Fibroblast of lung (primary cell): Measurements from ENCODE around the gene RALGDS. TPM values are rescaled to one million over a fixed set of nuclear protein-coding genes. Genes with fewer than 3 reads are reported as not detected.
"Not testable (repeated sequence)": the region's sequence is repeated elsewhere in the genome, so short reads cannot be mapped to it uniquely, and the experiment has no call there.

Experiments used
- DNase-seq, 2 donors: peaks; one replicate each; pipeline versions ENCODE4 v3.0.0 to v3.0.0-alpha.2; 2010; ENCODE audit warnings: low read depth in 2 of 2
- H2AFZ ChIP-seq: 2 replicates; pipeline ENCODE4 v1.5.1; 2012; ENCODE audit warnings: low read length, control low read depth, inconsistent platforms
- H3K27ac ChIP-seq: 2 replicates; pipeline ENCODE4 v1.5.1; 2011; ENCODE audit warnings: low read length, control low read depth; ENCODE audit not compliant: insufficient read depth
- H3K27me3 ChIP-seq: 2 replicates; pipeline ENCODE4 v1.5.1; 2011; ENCODE audit warnings: mild to moderate bottlenecking, low read length; ENCODE audit not compliant: control insufficient read depth, insufficient read depth
- H3K36me3 ChIP-seq: 2 replicates; pipeline ENCODE4 v1.5.1; 2011; ENCODE audit warnings: low read length; ENCODE audit not compliant: control insufficient read depth, insufficient read depth
- H3K4me1 ChIP-seq: 2 replicates; pipeline ENCODE4 v1.5.1; 2011; ENCODE audit warnings: low read length; ENCODE audit not compliant: control insufficient read depth, insufficient read depth; ENCODE audit errors: extremely low read depth
- H3K4me2 ChIP-seq: 2 replicates; pipeline ENCODE4 v1.5.1; 2011; ENCODE audit warnings: low read length, control low read depth; ENCODE audit not compliant: insufficient read depth; ENCODE audit errors: extremely low read depth
- H3K4me3 ChIP-seq, 4 experiments: fragments of 200-600 bp in 1 of 4; sonication (generic) in 1 of 4; replicated peaks in 1 of 4; 2 replicates each; pipeline ENCODE4 v1.5.1; 2011 to 2016; ENCODE audit warnings: low read length in 4 of 4, low read depth in 3 of 4, mild to moderate bottlenecking in 3 of 4, control low read depth in 2 of 4, inconsistent platforms in 1 of 4, mixed read lengths in 1 of 4; ENCODE audit not compliant: insufficient read depth in 1 of 4; ENCODE audit errors: control extremely low read depth in 1 of 4
- H3K79me2 ChIP-seq: 2 replicates; pipeline ENCODE4 v1.5.1; 2012; ENCODE audit warnings: mild to moderate bottlenecking, low read length, inconsistent platforms; ENCODE audit not compliant: control insufficient read depth, insufficient read depth
- H3K9ac ChIP-seq: 2 replicates; pipeline ENCODE4 v1.5.1; 2011; ENCODE audit warnings: mild to moderate bottlenecking, low read length, control low read depth; ENCODE audit not compliant: insufficient read depth
- H3K9me3 ChIP-seq: 2 replicates; pipeline ENCODE4 v1.5.1; 2012; ENCODE audit warnings: low read depth, low read length; ENCODE audit not compliant: control insufficient read depth, insufficient read depth
- H4K20me1 ChIP-seq: 2 replicates; pipeline ENCODE4 v1.5.1; 2011; ENCODE audit warnings: low read length; ENCODE audit not compliant: control insufficient read depth, insufficient read depth; ENCODE audit errors: extremely low read depth
- CTCF ChIP-seq, 2 donors: IDR thresholded peaks in 1 of 2; conservative IDR thresholded peaks in 1 of 2; 1 replicate in 1 of 2; 2 replicates in 1 of 2; pipeline ENCODE4 v1.5.1; 2011 to 2012; ENCODE audit warnings: low read length in 2 of 2, control low read depth in 1 of 2, inconsistent platforms in 1 of 2, low read depth in 1 of 2, mild to moderate bottlenecking in 1 of 2
- EZH2 ChIP-seq: IDR thresholded peaks from 2 replicates; pipeline ENCODE4 v1.5.1; 2012; ENCODE audit warnings: low read length, control low read depth, mild to moderate bottlenecking; ENCODE audit errors: missing control alignments
- polyA plus RNA-seq, 2 donors: library from polyadenylated mRNA; depleted of rRNA in 1 of 2; stranded (reverse) in 1 of 2; unstranded in 1 of 2; fragments of >200 nt; gene quantifications; 2 replicates each; pipeline ENCODE4 v1.2.1, GENCODE V29; 2011 to 2012; ENCODE audit warnings: missing spikeins in 1 of 2
- total RNA-seq: library from RNA; depleted of rRNA; stranded (reverse); fragments of >200 nt; gene quantifications from 2 replicates; pipeline ENCODE4 v1.2.1, GENCODE V29; 2014

The RALGDS gene
- total and polyA plus RNA-seq, 2 donors (not counting 1 experiment from before 2014, with no cell fraction given) = 16.6 to 23.6 TPM

GRCh38 chr9:133088146-133088750, 32.8 kb downstream of the RALGDS start:
- Histone ChIP-seq H3K4me2 (no peak overlapping the region), H3K9ac (no peak overlapping the region), H3K27ac (no peak overlapping the region), H3K27me3 (no peaks in the 10 kb centered on the region), H3K4me3 (no peak overlapping the region), H2AFZ (no peak overlapping the region), H3K36me3 (no peaks in the 10 kb centered on the region), H3K79me2 (no peaks in the 10 kb centered on the region), H4K20me1 (no peaks in the 10 kb centered on the region), H3K9me3 (no peaks in the 10 kb centered on the region), H3K4me1 (no peaks in the 10 kb centered on the region)
- DNase-seq = no peak
- TF ChIP-seq EZH2 (no peak), CTCF (conservative IDR thresholded peaks at IDR 0.05 in 1 of 2, IDR thresholded peaks at IDR 0.05 in 1 of 2; ENCODE audit: low read depth in 1 of 2, low read length in 2 of 2) (no peak)

GRCh38 chr9:133087429-133088145, 33.5 kb downstream of the RALGDS start:
- Histone ChIP-seq H2AFZ (no peak overlapping the region), H3K27ac (no peak overlapping the region), H3K9ac (no peak overlapping the region), H3K27me3 (no peaks in the 10 kb centered on the region), H4K20me1 (no peaks in the 10 kb centered on the region), H3K4me1 (no peaks in the 10 kb centered on the region), H3K4me3 (no peak overlapping the region), H3K79me2 (no peaks in the 10 kb centered on the region), H3K9me3 (no peaks in the 10 kb centered on the region), H3K36me3 (no peaks in the 10 kb centered on the region), H3K4me2 (no peak overlapping the region)
- no peak for TF ChIP-seq EZH2
- no peak for DNase-seq

- Histone ChIP-seq H3K9me3 (no peaks in the 10 kb centered on the region), H4K20me1 (no peaks in the 10 kb centered on the region), H3K36me3 (no peaks in the 10 kb centered on the region), H3K4me2 (no peak overlapping the region), H3K4me1 (no peaks in the 10 kb centered on the region), H3K9ac (no peak overlapping the region), H3K27me3 (no peaks in the 10 kb centered on the region), H3K4me3 (no peak overlapping the region), H2AFZ (no peak overlapping the region), H3K27ac (no peak overlapping the region), H3K79me2 (no peaks in the 10 kb centered on the region)
- no peak for DNase-seq
- TF ChIP-seq EZH2 = no peak
- TF ChIP-seq CTCF (conservative IDR thresholded peaks at IDR 0.05 in 1 of 2, IDR thresholded peaks at IDR 0.05 in 1 of 2; ENCODE audit: low read depth in 1 of 2, low read length in 2 of 2) = no peak
These were observed 34.1 kb downstream of the RALGDS start for GRCh38 chr9:133086894-133087293.

GRCh38 chr9:133086212-133086860, 34.7 kb downstream of the RALGDS start:
- H3K27ac ChIP-seq, H3K4me3 ChIP-seq, H2AFZ ChIP-seq, H3K27me3 ChIP-seq, H3K4me1 ChIP-seq, H3K9ac ChIP-seq, DNase-seq, H4K20me1 ChIP-seq, H3K36me3 ChIP-seq, H3K9me3 ChIP-seq, H3K4me2 ChIP-seq, H3K79me2 ChIP-seq: not testable (repeated sequence)

GRCh38 chr9:133083688-133084087, 37.4 kb downstream of the RALGDS start:
- H3K9me3 ChIP-seq, H3K4me2 ChIP-seq, DNase-seq: not testable (repeated sequence)

More at GRCh38 chr9:133083688-133084087, 37.4 kb downstream of the RALGDS start:
- H3K36me3 ChIP-seq, H3K4me1 ChIP-seq, H3K9ac ChIP-seq, H4K20me1 ChIP-seq, H3K79me2 ChIP-seq, H3K4me3 ChIP-seq, H3K27ac ChIP-seq, H2AFZ ChIP-seq: not testable (repeated sequence)
- peaks cover 13% of the 10 kb centered on the region for H3K27me3 ChIP-seq
